OCI-LY3 (cell line): ENCODE measurements around the gene MMP8.

Experiments used
- EZH2phosphoT487 ChIP-seq: fragments of 200-600 bp; shearing (Covaris generic); IDR thresholded peaks from 2 replicates; pipeline ENCODE4 v1.6.1; 2018; ENCODE audit warnings: antibody characterized with exemption, mixed run types, low read depth
- TF ChIP-seq, protein P1 (sequence below): fragments of 200-600, 300-600 bp; sonication (generic); IDR thresholded peaks from 2 replicates; pipeline ENCODE4 v1.5.1; 2014; ENCODE audit warnings: antibody characterized with exemption, low read length, low read depth

DNA sequence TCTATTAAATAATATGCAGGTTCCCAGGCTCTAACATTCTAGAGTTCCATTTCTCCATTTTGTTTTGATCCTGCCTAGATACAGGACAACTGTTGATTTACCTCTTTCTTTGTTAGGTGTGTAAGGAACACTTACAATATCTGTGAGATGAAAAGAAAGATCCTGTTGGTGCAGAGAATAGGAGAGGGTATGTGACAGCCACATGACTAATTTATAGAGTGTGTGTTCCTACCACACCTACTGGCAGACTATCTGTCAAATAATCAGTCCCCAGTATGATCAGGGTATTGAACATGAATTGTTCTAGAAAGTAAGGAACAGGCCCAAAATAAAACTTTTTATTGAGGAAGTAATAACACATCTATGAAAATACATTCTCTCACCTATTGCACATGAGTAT lies 45.4 kb upstream of the MMP8 start:
- TF ChIP-seq, protein P1, sequence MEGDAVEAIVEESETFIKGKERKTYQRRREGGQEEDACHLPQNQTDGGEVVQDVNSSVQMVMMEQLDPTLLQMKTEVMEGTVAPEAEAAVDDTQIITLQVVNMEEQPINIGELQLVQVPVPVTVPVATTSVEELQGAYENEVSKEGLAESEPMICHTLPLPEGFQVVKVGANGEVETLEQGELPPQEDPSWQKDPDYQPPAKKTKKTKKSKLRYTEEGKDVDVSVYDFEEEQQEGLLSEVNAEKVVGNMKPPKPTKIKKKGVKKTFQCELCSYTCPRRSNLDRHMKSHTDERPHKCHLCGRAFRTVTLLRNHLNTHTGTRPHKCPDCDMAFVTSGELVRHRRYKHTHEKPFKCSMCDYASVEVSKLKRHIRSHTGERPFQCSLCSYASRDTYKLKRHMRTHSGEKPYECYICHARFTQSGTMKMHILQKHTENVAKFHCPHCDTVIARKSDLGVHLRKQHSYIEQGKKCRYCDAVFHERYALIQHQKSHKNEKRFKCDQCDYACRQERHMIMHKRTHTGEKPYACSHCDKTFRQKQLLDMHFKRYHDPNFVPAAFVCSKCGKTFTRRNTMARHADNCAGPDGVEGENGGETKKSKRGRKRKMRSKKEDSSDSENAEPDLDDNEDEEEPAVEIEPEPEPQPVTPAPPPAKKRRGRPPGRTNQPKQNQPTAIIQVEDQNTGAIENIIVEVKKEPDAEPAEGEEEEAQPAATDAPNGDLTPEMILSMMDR, result no peak
- TF ChIP-seq EZH2phosphoT487, result no peak
